GM21825 (cell line): ENCODE measurements around the gene PXDC1.

Source experiments
- ATAC-seq: cut with Tn5 transposase; IDR thresholded peaks from one replicate; pipeline ENCODE4 v1.9.1; 2021; ENCODE audit warnings: mild to moderate bottlenecking, moderate library complexity; ENCODE audit not compliant: unreplicated experiment

Gene PXDC1, protein sequence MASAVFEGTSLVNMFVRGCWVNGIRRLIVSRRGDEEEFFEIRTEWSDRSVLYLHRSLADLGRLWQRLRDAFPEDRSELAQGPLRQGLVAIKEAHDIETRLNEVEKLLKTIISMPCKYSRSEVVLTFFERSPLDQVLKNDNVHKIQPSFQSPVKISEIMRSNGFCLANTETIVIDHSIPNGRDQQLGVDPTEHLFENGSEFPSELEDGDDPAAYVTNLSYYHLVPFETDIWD

DNA sequence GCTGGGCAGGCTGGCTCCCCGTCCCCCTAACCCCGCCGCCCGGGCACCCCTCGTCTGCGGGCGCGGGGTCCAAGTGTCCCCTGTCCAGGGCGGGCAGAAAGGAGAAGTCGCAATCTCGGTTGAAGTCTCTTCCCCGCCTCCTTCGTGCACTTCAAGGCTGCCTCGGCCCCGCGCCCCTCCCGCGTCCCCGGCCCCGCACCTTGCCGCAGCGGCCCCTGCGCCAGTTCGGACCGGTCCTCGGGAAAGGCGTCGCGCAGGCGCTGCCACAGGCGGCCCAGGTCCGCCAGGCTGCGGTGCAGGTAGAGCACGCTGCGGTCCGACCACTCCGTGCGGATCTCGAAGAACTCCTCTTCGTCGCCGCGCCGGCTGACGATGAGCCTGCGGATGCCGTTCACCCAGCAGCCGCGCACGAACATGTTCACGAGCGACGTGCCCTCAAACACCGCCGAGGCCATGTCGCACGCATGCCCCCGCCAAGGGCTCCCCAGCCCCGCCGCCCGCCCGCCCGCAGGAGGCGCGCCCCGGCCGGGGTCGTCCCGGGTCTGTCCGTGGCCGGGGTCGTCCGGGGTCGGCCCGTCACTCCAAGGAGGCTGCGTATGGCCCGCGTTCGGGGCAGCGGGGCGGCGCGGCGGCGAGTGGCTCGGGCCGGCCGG is at the start of gene PXDC1:
PXDC1 (minus strand) TSS at position 637 of the 653 bp plus-strand sequence; CDS start at position 455, 182 bp downstream.
- ATAC-seq = peak; percentile 10

DNA sequence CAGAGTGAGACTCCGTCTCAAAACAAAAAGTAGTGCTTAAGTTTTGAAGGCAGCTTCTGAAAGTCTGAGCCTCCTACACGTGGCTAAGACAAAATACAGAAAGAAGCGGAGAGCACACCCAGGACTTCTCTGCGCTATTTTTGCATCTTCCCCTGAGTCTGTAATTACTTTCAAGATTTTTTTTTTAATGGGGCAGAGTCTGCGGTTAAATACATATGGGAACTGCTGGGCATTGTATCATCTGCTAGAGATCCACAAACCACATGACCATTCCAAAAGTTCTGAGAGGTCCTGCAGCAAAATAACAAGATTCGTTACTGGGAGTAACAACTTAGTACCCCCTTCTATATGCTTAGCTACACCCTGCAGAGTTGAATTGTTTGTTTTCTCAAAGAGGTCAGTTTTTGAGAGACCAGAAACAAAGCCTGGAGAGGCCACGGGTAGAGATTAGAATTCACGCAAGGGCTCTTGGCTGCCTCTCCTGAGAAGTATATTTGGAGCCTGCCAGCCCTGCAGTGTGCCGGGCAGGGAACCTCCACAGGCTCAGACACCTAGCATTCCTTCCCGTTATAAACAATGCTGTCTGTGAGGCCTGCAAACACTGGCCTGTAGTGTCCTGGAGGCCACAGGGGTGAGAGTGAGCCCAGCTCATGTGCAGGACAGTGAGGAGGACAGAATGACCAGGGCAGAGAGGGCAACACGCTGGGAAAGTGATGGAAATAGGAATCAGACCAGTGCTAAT is 49.5 kb upstream of the PXDC1 start:
- ATAC-seq = no peak

DNA sequence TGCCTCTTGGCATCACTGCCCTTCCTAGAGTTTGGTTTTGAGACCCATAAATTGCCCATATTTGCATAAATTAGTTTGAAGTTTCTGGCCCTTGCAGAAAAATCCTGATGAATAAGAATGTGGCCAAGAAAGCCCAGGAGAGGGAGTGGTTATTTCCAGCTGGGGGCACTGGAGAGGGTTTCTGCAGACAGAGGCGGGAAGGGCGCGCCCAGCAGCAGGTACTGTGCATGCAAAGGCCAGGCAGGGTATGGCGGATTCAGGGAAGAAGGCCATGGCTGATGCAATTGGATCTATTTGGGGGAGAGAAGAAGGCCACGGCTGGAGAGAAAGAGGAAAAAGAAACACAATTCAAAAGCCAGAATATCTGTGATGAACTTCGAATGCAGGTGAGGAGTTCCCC is 48.2 kb upstream of the PXDC1 start:
- no peak for ATAC-seq

DNA sequence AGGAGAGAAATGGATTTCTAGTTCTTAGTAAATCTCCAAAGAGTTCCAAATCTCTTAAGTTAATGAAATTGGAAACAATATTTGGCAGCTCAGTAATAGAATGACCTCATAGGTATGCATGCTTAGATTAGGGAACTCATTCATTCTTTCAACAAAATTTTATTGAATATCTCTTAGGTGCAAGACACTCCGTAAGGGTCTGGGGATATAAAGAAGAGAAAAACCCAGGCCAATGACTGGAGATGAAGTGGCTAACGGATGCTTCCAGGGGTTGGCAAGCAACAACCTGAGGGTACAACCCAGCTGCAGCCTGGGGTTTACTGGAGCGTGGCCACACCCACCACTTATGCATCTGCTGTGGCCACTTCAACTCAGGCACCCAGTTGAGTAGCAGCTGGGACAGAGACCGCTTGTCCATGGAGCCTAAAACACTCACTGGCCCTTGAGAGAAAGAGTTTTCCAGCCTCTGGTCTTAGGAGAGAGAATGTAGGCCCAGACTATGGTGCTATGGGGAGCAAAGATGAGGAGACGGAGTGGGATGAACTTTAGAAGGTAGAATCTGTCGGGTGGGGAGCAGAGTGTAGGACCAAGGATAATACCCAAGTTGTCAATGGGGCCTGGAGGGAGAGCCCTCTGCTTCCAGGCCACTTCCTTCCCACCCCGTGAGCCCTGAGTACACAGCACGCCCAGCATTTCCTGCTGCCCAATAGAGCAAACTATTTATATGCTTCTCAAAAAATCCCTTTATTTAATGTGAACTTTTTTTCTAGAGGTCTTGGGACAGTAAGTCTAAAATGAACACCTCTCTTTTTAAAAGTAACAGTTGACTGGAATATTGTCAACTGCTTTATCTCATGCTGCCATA is 46.8 kb upstream of the PXDC1 start:
- ATAC-seq = no peak

DNA sequence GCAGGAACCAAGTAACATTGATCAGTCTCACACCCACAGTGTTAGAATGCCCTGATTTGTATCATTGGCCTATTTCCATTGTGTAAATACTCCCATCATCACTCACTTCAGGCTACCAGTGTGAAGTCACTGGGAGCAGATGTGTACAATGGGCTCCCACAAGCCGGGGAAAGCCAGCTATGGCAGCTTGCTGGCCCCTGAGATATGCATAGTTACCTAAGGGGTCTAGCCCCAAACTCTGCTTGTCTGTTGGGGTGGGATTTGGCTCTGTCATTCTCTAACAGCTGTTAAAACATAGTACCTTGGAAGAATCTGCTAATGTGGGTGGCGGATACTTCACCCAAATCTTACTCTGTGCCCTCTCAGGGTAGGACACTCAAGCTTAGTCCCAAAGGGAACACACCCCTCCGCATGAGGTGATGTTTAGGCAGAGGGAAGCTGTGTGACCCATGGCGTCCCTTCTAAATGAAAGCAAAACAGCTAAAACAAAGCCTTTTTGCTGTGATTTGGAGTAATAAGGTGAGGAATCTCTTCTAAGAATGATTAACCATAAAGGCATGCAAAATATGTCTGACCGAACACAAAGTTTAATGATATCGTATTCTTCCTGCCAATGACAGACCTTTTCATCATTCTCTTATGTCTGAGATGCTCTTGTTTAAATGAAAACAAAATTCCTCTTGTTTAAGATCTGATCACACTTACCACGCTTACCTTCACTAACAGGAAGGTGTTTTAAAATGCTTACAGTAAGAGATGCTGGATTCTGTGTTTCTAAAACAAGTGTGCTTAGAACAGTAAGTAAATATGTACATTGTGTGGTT is 45.9 kb upstream of the PXDC1 start:
- ATAC-seq = no peak

DNA sequence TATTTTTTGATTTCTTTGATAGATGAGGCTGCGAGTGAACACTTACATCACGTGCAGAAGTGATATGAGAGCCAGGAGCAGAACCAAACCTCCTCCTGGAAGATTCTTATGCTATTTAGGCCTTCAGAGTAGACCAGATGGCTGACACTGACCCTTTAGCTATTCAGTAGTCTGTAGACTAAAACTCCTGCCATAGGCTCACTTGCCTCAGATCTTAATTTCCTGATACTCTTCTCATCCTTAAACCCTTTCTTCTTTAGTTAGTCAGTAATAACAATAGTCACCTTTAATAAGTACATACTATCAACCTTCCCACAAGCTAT is 45.2 kb upstream of the PXDC1 start:
- ATAC-seq = no peak

DNA sequence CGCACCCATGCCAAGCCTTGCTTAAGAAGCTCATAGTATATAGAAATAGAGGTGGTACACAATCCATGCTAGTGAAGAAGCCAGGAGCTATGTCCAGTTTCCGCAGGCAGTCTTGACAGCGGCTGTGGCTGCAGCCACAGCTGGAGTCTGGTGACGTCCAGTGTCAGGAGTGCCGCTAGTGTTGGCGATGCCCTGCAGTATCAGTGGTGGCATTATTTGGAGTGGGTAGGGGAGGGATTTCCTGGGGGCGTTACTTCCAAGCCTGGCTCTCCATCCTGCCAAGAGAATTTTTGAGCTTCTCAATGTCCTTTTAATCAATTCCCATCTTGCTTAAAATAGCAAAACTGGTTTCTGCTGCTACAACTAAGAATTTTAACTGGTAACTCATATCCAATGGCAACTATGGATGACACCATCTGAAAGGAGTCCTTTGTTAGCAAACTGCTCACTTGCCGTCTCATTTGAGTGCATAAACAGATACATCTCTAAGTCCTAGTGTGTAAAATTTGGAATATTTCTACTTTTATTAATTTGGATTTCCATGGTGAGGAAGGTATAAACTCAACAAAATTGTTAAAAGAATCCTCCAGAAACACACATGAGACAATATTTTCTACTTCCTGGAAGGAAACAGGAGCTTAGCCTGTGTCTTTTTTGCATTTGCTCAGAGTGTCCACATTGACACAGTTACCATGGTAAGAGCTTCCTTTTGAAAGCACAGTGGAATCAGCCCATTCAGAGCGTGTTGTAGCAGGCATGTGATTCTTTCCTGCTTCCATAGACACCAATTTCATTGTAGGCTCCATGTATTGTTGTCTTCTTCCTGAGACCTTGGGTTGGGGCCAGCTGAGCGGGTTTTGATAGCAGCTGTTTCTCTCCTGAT is 44.6 kb upstream of the PXDC1 start:
- no peak for ATAC-seq

DNA sequence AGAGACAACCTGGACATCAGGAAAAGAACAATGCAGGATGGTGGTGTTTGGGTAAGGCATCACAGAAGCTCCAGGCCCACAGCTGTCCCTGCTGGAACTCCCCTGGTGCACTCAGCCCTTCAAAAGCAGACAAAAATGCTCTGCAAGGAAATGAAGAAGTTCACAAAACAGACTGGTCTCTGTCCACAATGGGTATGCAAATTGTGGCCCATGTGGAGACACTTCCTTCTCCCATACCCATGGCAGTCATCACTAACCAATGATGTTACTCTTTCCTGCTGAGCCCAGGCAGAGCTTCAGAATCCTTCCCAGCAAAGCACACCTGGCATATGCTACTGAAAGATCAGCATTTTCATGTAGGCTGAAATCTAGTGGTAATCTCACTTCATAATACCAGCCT is 42.6 kb upstream of the PXDC1 start:
- ATAC-seq = peak; percentile 82

DNA sequence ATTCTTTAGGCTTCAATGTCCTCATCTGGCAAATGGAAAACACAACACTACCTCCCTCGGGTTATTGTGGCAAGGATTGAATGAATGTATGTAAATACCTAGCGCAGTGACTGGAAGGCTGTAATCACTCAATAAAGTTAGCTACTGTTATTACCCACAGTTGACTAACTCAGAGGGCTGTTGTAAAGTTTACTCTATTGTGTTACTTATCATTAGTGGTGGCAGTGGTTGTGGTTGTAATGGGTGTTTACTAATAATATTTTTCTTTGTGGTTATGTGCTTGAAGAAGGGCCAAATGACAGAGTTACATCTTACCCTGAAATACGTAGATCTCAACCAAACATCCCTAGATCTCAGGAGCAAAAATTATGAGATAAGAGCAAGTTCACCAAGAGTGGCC is 42.0 kb upstream of the PXDC1 start:
- ATAC-seq = no peak

DNA sequence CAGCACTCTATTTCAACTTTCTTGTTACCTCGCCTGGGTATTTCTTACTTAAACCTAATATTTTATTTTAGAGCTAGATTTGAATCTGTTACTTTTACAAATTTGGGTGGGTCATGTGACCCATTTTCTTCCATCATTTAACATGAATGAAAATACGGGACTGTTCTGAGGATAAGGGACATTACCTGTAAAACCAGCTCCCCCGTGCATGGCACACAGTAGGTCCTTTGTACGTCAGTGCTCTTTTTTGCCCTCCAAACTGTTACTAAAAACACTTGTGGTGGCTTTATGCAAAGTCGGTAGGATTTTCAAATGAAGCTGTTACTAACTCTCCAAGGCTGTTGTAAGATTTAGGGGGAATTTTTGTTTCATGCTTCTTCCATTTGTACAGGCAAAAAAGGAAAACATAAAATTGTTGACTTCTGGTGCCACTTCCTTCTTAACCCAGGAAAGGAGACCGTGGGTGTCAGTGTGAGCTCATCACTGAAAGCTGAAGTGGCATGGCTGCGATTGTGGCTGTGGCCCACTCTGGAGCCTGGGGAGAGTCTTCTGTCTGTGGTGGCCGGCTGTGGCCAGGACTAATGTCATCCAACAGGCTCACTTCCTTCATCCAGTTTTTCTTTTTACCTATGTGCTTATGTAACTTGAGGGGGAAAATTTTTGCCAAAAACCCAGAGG is 40.2 kb upstream of the PXDC1 start:
- no peak for ATAC-seq

DNA sequence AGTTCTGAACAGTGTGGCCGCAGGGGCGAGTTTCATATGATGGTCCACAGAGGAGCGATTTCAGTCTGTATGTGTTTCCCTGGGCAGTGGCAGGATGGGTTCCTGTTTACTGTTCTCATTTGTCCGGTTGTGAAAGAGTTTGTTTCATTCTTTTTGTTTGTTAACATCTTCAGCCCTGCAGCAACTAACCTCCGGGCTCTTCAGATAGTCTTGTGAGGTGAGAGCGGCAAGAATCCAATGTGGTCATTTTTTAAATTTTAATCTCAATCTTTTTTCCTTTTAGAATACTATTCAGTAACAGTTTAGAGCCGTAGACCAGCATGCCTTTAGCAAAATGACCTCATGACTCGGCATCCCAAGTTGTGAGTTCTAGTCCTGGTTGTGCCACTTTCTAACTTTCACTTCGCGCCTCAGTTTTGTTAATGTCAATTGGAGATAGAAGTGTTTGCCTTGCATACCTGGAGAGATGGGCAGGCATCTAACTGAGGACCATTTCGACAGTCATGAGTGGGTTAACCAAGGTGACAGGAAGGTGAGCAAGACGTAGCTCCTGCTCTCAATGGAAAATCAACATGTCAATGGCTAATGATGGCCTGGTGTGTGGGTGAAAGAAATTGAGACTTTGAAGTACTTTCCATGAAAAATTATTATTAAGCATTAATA is 38.5 kb upstream of the PXDC1 start:
- no peak for ATAC-seq

DNA sequence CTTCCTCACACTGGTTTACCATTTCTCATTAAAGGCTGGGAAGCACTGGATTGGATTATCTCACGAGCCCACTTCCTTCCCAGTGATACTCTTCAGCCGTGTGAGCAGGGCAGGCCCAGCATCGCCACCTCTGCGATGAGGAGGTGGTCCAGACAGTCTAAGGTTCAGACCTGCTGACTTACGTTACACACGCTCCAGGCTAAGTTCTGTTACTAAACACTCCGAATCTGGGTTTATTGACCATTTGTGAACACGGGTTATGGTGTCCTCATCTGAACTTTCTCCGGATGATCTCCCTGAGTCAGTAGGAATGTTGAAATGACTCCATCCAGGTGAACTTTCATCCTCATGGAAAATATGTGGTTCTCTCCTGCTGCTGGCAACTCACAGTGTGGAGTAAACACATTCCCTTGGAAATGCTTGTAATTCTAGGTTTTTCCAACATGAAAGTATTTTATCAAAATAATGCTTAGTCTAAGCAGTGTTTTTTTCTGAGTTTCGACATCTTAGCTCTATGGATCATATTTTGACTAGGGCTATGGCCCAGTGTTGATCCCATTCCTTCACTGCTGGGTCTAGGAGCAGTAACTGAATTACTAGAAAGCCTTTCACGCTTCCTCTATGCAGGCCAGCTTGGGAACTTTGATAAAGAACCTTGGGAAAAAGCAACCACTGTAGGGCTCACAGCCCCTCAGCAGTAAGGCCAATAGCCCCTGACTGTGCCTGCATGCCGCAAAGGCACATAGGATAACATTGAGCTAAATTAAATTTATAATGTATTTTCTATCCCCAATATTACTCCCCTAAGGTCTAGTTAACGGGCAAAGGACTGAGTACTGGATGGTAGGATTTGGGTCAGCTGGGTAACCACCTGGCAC is 37.7 kb upstream of the PXDC1 start:
- ATAC-seq = no peak

DNA sequence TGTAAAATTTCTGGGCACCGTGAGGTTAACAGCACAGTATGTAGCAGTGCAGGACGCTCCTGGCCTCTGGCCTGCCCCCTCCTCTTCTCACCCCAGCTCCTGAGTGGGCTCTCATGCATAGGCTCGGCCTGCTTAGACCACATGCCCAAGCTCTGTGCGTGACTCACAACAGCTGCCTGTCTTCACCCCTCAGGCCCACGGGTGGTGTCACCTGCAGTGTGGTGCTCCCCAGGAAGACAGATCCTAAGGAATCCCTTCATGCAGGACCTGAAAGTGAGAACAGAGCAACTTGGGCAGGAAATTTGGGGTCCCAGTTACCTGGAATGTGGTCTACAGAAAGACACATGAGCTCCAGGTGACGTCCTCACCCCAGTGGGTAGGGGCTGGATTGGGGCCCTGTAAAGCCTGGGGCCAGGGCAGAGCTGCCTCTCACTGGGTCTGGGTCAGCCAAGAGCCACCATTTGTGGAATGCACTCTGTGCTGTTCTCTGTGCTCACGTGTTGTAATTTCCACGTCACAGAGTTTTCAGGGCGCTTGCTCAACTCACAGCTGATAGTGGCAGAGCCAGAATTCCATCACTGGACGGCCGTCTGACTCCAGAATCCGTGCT is 37.0 kb upstream of the PXDC1 start:
- ATAC-seq = no peak

DNA sequence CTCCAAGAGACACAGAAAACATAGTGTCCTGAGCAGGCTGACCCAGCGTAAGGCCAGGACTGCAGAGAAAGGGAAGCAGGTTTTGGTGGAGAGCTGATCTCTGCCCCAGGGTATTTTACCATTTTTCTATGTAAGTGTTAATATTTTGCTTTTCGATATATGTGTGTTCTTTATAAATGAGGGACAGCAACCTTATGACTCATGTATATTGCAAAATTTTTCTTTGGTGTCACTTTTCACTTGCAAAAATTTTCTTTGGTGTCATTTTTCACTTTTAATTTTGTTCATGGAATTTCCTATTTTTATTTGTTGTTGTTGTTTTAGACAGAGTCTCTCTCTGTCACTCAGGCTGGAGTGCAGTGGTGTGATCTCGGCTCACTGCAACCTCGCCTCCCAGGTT is 34.6 kb upstream of the PXDC1 start:
- ATAC-seq = no peak

DNA sequence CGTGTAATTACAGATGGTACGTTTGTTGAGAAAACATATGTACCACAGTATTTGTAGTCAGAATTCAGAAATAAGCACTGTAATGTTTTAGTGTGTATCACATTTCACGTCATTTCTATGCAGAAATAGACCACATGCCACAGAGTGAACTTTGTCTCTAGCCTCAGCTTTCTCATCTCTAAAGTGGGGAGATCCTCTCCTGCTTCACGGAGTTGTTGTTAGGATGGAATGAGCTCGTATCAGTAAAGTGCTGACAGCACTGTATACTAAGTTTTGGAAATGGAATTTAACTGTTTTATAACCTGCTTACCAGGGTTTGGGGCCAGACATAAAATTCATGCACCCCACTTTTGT is 34.2 kb upstream of the PXDC1 start:
- no peak for ATAC-seq

DNA sequence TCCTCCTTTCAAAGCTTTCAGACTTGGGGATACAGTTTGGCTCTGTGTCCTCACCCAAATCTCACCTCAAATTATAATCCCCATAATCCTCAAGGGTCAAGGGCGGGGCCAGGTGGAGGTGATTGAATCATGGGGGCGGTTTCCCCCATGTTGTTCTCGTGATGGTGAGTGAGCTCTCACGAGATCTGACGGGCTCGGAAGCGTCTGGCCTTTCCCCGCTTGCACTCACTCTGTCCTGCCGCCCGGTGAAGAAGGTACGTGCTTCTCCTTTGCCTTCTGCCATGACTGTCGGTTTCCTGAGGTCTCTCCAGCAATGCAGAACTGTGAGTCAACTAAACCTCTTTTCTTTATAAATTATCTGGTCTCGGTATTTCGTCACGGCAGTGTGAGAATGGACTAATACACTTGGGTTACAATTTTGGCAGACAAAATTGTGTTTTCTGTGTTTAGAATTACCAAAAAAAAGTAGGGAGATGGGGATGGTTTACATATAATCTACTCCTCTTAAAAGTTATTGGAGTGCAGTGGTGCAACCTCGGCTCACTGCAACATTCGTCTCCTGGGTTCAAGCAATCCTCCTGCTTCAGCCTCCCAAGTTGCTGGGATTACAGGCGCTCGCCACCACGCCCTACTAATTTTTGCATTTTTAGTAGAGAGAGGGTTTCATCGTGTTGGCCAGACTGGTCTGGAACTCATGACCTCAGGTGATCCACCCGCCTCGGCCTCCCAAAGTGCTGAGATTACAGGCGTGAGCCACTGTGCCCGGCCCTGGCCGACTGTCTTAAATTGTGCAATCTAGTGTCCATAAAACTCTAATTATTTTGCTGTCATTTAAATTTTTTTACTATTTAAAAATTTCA is 33.6 kb upstream of the PXDC1 start:
- no peak for ATAC-seq
